IPS-NIHi7 (cell line): Measurements from ENCODE around the gene GCK.

Experiments
- DNase-seq: peaks from one replicate; pipeline ENCODE4 v3.0.0; 2012; ENCODE audit warnings: mixed read lengths; ENCODE audit errors: extremely low spot score

Gene GCK

GRCh38 chr7:44189286-44189992, at the start of gene GCK:
TSS of gene GCK (minus strand) at chr7:44189439. CDS start at chr7:44188953, 486 bp downstream.
- no peak for DNase-seq

- no peak for DNase-seq
These were observed 49.0 kb upstream of the GCK start for GRCh38 chr7:44238116-44238695.

GRCh38 chr7:44237696-44238095, 48.5 kb upstream of the GCK start:
- DNase-seq, result no peak

GRCh38 chr7:44236333-44236728, 47.1 kb upstream of the GCK start:
- peak; percentile 58 for DNase-seq

- no peak for DNase-seq
These were observed 46.5 kb upstream of the GCK start for GRCh38 chr7:44235582-44236332.

- DNase-seq, result no peak
These were observed 45.8 kb upstream of the GCK start for GRCh38 chr7:44235066-44235465.

GRCh38 chr7:44232901-44233715, 43.9 kb upstream of the GCK start:
- DNase-seq, result no peak

- DNase-seq, result no peak
These were observed 43.2 kb upstream of the GCK start for GRCh38 chr7:44232396-44232795.

- no peak for DNase-seq
These were observed 41.8 kb upstream of the GCK start for GRCh38 chr7:44231088-44231487.

GRCh38 chr7:44230286-44230685, 41.0 kb upstream of the GCK start:
- DNase-seq, result no peak

- no peak for DNase-seq
These were observed 40.4 kb upstream of the GCK start for GRCh38 chr7:44229546-44230105.

- no peak for DNase-seq
These were observed 39.5 kb upstream of the GCK start for GRCh38 chr7:44228571-44229350.

- no peak for DNase-seq
These were observed 38.7 kb upstream of the GCK start for GRCh38 chr7:44227911-44228310.

- DNase-seq, result no peak
These were observed 37.1 kb upstream of the GCK start for GRCh38 chr7:44226396-44226753.

GRCh38 chr7:44225566-44226395, 36.5 kb upstream of the GCK start:
- DNase-seq, result no peak

GRCh38 chr7:44224974-44225565, 35.8 kb upstream of the GCK start:
- DNase-seq, result no peak

- DNase-seq, result no peak
These were observed 35.1 kb upstream of the GCK start for GRCh38 chr7:44224080-44224973.

- no peak for DNase-seq
These were observed 34.3 kb upstream of the GCK start for GRCh38 chr7:44223362-44224079.
